HG03196 (cell line): ENCODE data around the gene ARRB2.
"Not testable (repeated sequence)": the region's sequence is repeated elsewhere in the genome, so short reads cannot be mapped to it uniquely, and the experiment has no call there.

Source experiments
- ATAC-seq: cut with Tn5 transposase; IDR thresholded peaks from one replicate; pipeline ENCODE4 v1.9.1; 2021; ENCODE audit not compliant: unreplicated experiment

ARRB2 gene

DNA sequence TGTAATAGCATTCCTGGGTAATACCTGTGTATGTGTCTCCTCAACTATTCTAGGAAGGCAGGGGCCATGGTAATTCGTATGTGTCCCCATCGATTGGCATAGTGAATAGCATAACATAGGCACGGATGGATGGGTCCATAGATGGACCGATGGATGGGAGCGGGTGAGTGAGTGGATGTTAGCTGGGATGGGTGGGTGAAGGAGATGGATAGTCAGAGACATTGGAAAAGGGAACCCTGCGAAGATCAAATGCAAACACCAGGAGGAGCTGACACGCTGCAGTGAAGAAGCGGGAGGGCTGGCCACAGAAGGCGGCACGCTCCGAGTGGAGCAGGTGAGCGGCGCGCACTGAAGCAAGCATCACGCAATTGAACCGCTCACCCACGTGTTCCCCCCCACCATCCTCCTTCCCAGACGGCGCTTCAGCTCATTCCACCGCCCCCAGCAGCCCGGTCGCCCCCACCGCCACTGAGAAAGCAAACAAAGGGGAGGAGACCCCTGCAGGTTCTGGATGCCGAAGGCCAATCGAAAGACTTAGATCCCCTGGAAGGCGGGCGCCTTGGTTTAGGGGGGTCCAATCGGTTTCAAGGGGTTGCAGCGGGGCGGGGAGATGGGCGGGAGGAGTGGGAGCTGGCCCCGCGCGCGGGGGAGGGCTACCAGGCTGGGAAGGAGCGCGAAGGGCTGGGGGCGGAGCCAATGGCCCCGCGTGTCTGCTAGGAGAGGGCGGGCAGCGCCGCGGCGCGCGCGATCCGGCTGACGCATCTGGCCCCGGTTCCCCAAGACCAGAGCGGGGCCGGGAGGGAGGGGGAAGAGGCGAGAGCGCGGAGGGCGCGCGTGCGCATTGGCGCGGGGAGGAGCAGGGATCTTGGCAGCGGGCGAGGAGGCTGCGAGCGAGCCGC lies at the start of gene ARRB2:
Gene ARRB2 (plus strand): TSS at position 839 of the 899 bp plus-strand sequence. CDS start 90 bp downstream, outside the sequence.
- peak; percentile 75 for ATAC-seq

- ATAC-seq = no peak
Observed at GRCh38 chr17:4663711-4664110, 46.7 kb upstream of the ARRB2 start.

DNA sequence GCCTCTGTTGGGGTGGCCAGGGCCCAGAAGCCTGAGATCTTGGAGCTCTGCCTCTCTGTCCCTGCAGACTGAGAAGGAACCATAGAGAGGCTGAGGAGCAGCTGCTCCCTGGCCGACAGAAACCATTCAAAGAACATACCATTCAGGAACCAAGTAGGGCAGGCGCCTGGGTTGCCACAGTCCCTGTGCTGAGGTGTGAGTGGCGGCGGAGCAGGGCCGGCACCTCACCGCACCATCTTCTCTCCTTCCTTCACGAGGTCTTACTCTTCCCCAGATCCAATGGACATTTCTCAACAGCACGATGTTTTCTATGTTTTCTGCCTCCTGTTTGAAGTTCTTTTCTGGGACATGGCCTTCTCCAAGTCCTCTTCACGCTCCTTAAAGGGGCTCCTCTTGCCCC lies 46.2 kb upstream of the ARRB2 start:
- no peak for ATAC-seq

- no peak for ATAC-seq
Observed at GRCh38 chr17:4665027-4665426, 45.4 kb upstream of the ARRB2 start.

DNA sequence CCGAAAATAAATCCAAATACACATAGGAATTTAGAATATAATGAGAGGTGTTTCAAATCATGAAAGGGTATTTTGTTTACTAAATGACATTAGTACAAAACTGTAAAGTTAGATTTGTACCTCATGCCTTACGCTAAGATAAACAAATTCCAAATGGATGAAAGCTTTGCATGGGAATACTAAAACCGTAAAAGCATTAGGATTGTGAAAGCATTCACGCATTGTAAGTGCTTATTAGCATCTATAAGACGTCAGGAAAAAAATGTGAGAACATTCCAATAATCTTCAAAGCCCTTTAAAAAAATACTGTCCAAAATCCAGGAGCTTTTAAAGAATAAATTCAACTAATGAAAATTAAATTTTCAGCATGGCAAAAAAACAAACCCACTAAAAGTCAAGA lies 44.1 kb upstream of the ARRB2 start:
- no peak for ATAC-seq

DNA sequence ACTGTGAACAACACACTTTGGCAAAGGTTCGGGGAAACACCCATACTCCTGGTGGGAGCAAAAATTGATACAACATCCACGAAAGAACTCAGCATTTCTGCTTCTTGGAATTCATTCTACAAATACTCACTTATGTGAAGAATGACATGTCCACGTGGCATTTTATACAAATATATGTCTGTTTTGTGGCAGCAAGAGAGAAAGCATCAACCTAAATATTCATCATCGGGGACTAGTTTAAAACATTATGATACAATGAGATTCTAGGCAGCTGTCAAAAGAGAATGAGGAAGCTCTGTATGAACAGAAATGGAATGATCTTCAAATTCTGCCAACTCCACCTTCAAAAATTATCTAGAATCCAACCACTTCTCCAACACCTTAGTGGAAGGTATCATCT lies 43.3 kb upstream of the ARRB2 start:
- ATAC-seq = no peak

GRCh38 chr17:4672055-4672630 lies 38.3 kb upstream of the ARRB2 start:
- no peak for ATAC-seq

GRCh38 chr17:4672751-4673150 lies 37.7 kb upstream of the ARRB2 start:
- ATAC-seq = no peak

DNA sequence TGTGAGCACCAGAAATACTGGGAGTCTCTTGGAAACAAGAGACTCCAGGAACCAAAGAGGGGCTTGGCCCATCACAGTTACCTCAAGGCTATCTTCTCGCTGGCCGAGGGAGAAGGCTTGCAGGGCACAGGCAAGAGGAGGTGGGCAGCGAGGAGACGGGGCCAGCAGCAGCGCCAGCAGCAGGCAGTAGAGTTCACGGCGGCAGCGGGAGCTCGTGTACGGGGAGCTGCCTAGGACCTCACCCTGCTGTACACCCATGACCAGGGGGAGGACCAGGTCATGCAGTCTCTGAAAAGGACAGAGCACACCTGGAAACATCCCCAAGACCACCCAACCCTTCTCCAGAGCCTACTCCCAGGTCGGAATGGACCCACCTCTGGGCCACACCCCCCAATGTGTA lies 37.3 kb upstream of the ARRB2 start:
- no peak for ATAC-seq

DNA sequence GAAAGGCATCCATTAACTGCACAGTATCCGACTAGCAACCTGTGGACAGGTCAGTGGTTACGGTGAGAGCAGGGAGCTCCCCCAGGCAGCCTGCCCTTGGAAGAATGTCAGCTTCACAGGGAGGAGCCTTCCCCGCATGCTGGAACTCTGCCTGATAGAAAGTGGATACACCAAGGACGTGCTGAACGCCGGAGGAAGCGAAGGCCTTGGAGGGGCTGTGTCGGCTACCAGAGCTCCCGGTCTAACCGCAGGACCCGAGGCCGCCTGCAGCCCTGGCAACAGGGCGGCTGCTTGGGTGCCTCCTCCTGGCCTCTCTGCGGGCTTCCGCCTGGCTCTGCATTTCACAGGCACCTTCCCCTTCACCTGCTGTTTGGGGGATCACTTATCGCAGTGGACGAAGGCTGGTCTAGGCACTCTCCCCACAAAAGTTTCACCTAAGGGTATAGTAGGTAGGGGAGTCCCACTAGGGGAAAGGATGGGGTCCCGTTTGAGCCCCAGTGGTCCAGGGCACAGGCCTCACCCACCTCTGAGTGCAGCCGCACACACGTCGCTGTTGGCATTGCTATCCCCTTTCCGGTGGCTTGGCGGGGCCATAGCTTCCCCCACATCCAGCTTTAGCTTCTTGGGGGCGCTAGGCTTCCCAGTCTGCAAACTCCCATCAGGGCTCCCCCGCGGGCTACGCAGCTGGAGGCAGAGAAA lies 36.3 kb upstream of the ARRB2 start:
- no peak for ATAC-seq

DNA sequence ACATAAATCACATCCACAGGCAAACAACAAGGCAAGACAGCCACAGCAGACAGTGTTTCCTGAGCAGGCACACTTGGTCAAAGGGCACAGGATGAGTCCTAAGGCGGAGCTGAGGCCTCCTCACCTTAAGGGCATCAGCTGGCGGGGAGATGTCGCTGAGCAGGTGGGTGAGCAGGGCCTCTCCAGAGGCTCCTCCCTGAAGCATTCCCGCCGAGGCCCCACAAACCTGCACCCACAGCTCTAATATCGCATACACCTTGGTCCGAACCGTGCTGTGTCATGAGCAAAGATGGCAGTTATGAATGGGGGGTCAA lies 35.8 kb upstream of the ARRB2 start:
- ATAC-seq = no peak

DNA sequence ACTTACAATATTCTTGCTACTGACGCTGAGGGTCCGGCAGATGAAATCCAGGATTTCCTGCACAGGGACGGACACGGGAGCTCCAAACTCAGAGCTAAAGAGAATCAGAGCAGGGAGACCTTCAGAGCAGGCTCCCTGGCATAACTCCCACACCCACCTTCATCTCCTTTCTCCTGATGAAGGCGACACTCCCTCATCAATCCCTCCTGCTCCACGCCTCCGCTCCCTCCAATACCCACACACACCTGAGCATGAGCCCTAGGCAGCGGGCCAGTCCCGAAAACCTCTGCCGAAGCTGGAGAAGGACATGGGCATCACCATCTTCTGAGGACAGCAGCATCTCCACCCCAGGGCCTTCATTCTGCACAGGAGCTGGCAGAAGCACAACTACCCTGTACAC lies 34.6 kb upstream of the ARRB2 start:
- ATAC-seq = no peak

- no peak for ATAC-seq
Observed at GRCh38 chr17:4676791-4677190, 33.6 kb upstream of the ARRB2 start.

DNA sequence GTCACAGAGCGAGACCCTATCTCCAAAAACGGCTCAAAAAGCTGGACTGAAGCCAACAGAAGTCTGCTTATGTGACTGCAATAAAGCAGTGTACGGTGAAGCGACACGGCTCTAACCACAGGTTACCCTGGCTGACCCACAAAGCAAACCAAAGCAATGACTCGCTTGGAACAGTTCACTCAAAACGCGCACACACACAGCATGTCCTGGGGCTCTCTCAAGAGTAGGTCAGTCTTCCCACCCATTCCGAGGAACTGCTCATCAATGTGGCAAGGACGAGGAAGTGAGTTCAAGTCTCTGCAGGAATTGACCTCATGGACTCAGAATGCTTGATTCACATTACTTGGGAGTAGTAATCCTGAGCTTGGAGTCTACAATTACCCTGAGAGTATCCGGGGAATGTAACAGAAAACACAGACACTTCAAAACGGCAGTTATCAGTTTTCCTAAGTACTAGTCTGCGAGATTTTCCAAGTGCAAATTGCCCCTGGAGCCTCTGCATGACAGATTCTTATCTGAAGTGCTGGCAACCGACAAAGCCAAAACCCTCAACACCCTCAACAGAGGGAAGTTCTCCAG lies 31.9 kb upstream of the ARRB2 start:
- no peak for ATAC-seq

GRCh38 chr17:4679658-4680057 lies 30.8 kb upstream of the ARRB2 start:
- no peak for ATAC-seq

DNA sequence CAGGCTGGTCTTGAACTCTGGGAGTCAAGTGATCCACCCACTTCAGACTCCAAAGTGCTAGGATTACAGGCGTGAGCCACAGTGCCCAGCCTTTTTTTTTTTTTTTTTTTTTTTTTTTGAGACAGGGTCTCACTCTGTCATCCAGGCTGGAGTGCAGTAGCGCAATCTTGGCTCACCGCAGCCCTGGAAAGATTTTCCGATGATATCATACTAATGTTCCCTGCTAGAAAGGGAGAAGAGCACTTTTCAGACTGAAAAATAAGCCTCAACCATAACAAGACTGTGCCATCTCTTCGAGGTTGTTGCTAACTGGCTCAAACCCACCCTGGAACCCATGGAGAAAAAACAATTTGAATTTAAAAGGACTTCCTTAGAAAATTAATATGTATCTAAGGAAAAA lies 26.7 kb upstream of the ARRB2 start:
- ATAC-seq = not testable (repeated sequence)

GRCh38 chr17:4689872-4690271 lies 20.6 kb upstream of the ARRB2 start:
- ATAC-seq = not testable (repeated sequence)

DNA sequence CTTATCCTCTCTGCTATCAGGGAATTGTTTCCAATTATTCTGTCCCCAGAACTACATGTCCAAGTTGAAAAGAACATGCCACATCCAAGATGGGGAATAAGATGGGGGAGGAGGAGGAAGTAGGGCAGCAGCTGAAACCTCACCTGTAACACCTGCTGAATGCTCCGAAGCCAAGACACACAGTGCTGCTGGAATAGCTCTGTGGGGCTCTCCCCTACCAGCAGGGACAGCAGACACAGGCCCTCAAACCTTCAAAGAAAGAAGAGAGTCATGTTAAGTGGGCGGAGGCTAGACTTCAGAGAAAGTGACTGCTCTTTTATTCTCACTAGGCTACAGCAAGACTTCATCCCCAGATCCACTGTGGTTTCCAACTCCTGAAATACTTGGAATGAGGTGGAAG lies 19.7 kb upstream of the ARRB2 start:
- ATAC-seq = no peak

DNA sequence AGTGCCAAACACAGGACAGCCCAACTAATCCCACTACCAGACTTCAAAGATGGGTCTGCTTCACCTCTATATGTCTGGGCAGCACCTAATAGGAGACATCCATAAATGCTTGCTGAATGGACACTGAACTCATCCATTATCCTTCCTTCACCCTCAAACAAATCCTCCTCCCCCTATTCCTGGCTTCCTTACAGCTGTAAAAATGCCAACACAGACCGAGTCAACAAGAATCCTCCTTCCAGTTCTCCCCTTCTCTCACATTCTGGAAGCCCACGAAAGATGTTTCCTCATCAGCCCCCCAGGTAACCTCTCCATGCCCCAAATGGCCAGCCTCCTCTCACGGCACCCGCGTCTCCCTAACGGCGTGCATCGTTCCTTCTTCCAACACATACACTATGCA lies 18.7 kb upstream of the ARRB2 start:
- no peak for ATAC-seq

- ATAC-seq = no peak
Observed at GRCh38 chr17:4693416-4693815, 17.0 kb upstream of the ARRB2 start.

- no peak for ATAC-seq
Observed at GRCh38 chr17:4696437-4696805, 14.0 kb upstream of the ARRB2 start.
